ENCODE measurements around the gene RBM19.

DNA sequence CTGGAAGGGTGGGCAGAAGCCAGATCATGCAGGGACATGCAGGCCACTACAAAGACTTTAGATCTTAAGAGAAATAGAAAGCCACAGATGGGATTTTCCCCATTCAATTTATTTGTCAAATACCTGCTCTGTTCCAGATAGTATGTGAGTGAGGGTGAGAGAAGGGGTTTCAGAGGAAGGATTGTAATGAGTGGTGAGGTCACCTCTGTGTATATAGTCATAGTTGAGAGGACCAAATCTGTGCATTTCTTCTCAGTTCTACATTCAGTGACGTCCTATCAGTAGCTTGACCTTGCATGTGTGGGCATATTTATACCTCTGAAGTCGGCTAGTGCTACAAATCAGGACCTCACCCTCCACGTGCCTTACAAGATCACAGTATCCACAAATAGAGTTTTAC is 31.2 kb upstream of the RBM19 start:
- TF ChIP-seq, protein P1, sequence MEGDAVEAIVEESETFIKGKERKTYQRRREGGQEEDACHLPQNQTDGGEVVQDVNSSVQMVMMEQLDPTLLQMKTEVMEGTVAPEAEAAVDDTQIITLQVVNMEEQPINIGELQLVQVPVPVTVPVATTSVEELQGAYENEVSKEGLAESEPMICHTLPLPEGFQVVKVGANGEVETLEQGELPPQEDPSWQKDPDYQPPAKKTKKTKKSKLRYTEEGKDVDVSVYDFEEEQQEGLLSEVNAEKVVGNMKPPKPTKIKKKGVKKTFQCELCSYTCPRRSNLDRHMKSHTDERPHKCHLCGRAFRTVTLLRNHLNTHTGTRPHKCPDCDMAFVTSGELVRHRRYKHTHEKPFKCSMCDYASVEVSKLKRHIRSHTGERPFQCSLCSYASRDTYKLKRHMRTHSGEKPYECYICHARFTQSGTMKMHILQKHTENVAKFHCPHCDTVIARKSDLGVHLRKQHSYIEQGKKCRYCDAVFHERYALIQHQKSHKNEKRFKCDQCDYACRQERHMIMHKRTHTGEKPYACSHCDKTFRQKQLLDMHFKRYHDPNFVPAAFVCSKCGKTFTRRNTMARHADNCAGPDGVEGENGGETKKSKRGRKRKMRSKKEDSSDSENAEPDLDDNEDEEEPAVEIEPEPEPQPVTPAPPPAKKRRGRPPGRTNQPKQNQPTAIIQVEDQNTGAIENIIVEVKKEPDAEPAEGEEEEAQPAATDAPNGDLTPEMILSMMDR (IDR thresholded peaks at IDR 0.05; ENCODE audit: low read length): no peak
- TF ChIP-seq EZH2 (IDR thresholded peaks at IDR 0.05; ENCODE audit: borderline replicate concordance, low read length): no peak
